HG02588 (cell line): ENCODE results near the gene PIK3C2G.
"Not testable (repeated sequence)": the region's sequence is repeated elsewhere in the genome, so short reads cannot be mapped to it uniquely, and the experiment has no call there.

ENCODE experiments used
- ATAC-seq: cut with Tn5 transposase; IDR thresholded peaks from one replicate; pipeline ENCODE4 v1.9.1; 2021; ENCODE audit warnings: mild to moderate bottlenecking, moderate library complexity; ENCODE audit not compliant: unreplicated experiment

PIK3C2G gene

GRCh38 chr12:18461758-18462157, 200.4 kb downstream of the PIK3C2G start:
- ATAC-seq, result no peak

- ATAC-seq, result no peak
These were observed 201.1 kb downstream of the PIK3C2G start for GRCh38 chr12:18462442-18462841.

- ATAC-seq, result peak; percentile 68
These were observed 206.4 kb downstream of the PIK3C2G start for GRCh38 chr12:18467620-18468245.

- no peak for ATAC-seq
These were observed 207.1 kb downstream of the PIK3C2G start for GRCh38 chr12:18468246-18469075.

- no peak for ATAC-seq
These were observed 208.9 kb downstream of the PIK3C2G start for GRCh38 chr12:18470251-18470650.

- no peak for ATAC-seq
These were observed 211.0 kb downstream of the PIK3C2G start for GRCh38 chr12:18472304-18472703.

- no peak for ATAC-seq
These were observed 211.5 kb downstream of the PIK3C2G start for GRCh38 chr12:18472806-18473205.

GRCh38 chr12:18476861-18477260, 215.5 kb downstream of the PIK3C2G start:
- ATAC-seq, result no peak

GRCh38 chr12:18479256-18479655, 217.9 kb downstream of the PIK3C2G start:
- no peak for ATAC-seq

GRCh38 chr12:18482601-18483120, 221.3 kb downstream of the PIK3C2G start:
- no peak for ATAC-seq

- ATAC-seq, result no peak
These were observed 222.5 kb downstream of the PIK3C2G start for GRCh38 chr12:18483698-18484325.

- ATAC-seq, result no peak
These were observed 224.7 kb downstream of the PIK3C2G start for GRCh38 chr12:18486036-18486435.

GRCh38 chr12:18487509-18487908, 226.2 kb downstream of the PIK3C2G start:
- no peak for ATAC-seq

- no peak for ATAC-seq
These were observed 231.2 kb downstream of the PIK3C2G start for GRCh38 chr12:18492372-18493025.

GRCh38 chr12:18496156-18496555, 234.8 kb downstream of the PIK3C2G start:
- ATAC-seq, result no peak

GRCh38 chr12:18500160-18500574, 238.8 kb downstream of the PIK3C2G start:
- not testable (repeated sequence) for ATAC-seq

GRCh38 chr12:18500736-18501135, 239.4 kb downstream of the PIK3C2G start:
- ATAC-seq, result not testable (repeated sequence)

GRCh38 chr12:18502422-18502968, 241.2 kb downstream of the PIK3C2G start:
- ATAC-seq, result no peak

GRCh38 chr12:18521461-18521860, 260.1 kb downstream of the PIK3C2G start:
- no peak for ATAC-seq

GRCh38 chr12:18522806-18523205, 261.5 kb downstream of the PIK3C2G start:
- ATAC-seq, result no peak

- ATAC-seq, result not testable (repeated sequence)
These were observed 281.2 kb downstream of the PIK3C2G start for GRCh38 chr12:18542497-18542896.
